Aorta (tissue), 5 donors: ENCODE results near the gene TSPAN33. TPM values are rescaled to one million over a fixed set of nuclear protein-coding genes. Genes with fewer than 3 reads are reported as not detected.

ENCODE experiments used
- ATAC-seq: fragments of 200-7000 bp; cut with Tn5 transposase; one replicate; pipeline ENCODE4 v1.9.1; 2022; ENCODE audit warnings: moderate library complexity; ENCODE audit not compliant: low FRiP score
- DNase-seq, 2 donors: peaks; one replicate each; pipeline ENCODE4 v3.0.0-alpha.2; 2020
- H3K27ac ChIP-seq, 2 donors: one replicate each; pipeline ENCODE4 v1.5.1; 2013; ENCODE audit warnings: low read length in 2 of 2, mild to moderate bottlenecking in 2 of 2, moderate library complexity in 2 of 2, control low read depth in 1 of 2, inconsistent platforms in 1 of 2, low read depth in 1 of 2
- H3K27me3 ChIP-seq, 2 donors: one replicate each; pipeline ENCODE4 v1.6.1; 2013; ENCODE audit warnings: control low read depth in 1 of 2, low read length in 1 of 2, mild to moderate bottlenecking in 1 of 2, moderate library complexity in 1 of 2; ENCODE audit not compliant: insufficient read depth in 2 of 2, control insufficient read depth in 1 of 2
- H3K36me3 ChIP-seq, 2 donors: one replicate each; pipeline ENCODE4 v1.6.1; 2013; ENCODE audit warnings: control low read depth in 1 of 2, low read length in 1 of 2, mild to moderate bottlenecking in 1 of 2; ENCODE audit not compliant: insufficient read depth in 2 of 2, control insufficient read depth in 1 of 2
- H3K4me1 ChIP-seq, 2 donors: one replicate each; pipeline ENCODE4 v1.6.1; 2013; ENCODE audit warnings: low read length in 2 of 2, control low read depth in 1 of 2, mild to moderate bottlenecking in 1 of 2, moderate library complexity in 1 of 2; ENCODE audit not compliant: insufficient read depth in 2 of 2, control insufficient read depth in 1 of 2
- H3K4me3 ChIP-seq, 2 donors: one replicate each; pipeline ENCODE4 v1.5.1; 2013; ENCODE audit warnings: low read length in 2 of 2, control low read depth in 1 of 2, mild to moderate bottlenecking in 1 of 2
- H3K9me3 ChIP-seq: one replicate; pipeline ENCODE4 v1.6.1; 2013; ENCODE audit warnings: mild to moderate bottlenecking, low read length; ENCODE audit not compliant: control insufficient read depth
- WGBS, 2 donors: extraction: QIAGEN DNeasy Blood & Tissue Kit; methylation state at CpG; one replicate each; pipeline ENCODE4 v1.1.7; 2013; 5-methylcytosine and 5-hydroxymethylcytosine counted together
- intact Hi-C, 2 donors: fragments of 100-400 bp; cut with DNase I; formaldehyde crosslinking; loops; one replicate each; pipeline versions ENCODE4 v1.14.2 to v1.15.0; 2022
- polyA plus RNA-seq, 2 donors: library from polyadenylated mRNA; stranded (reverse); fragments of 200-250 nt; gene quantifications; one replicate each; pipeline ENCODE4 v1.2.3, GENCODE V29; 2013
- total RNA-seq, 2 donors: library from RNA; stranded (reverse); fragmentation: NEBNext Ultra II Directional; extraction: Animal tissue kit (Norgen Biotek cat#: 25700); gene quantifications; one replicate each; pipeline ENCODE4 v1.2.1, GENCODE V29; 2021
- donor health status: healthy with polysubstance abuse.
- donor health status: Bipolar disorder and iron deficiency.
- donor health status: DM: no; HTN: no; CAD: no.
- donor health status: DM: no; HTN: no; CAD: no.
- donor health status: DM: yes; HTN: yes; CAD: no.

TSPAN33 gene
- total and polyA plus RNA-seq, 4 donors, result 2.5 to 16.5 (median 7.6) TPM

DNA sequence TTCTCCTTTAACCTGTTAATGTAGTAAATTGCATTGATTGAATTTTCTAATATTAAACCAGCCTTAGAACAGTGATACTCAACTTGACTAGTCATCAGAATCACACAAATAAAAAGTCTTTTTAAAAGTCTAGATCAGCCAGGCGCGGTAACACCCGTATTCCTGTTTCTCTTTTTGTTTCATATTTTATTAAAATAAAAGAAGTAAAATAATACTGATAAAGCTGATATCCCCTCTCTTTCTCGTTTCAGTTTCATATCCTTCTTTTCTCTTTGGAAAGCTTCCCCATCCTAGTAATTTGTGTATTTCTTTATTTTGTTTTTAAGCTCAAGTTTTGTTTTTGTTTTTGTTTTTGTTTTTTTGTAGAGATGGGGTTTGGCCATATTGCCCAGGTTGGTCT, 53.3 kb downstream of the TSPAN33 start:
- Histone ChIP-seq H3K4me1 (no peaks in the 10 kb centered on the region), H3K36me3 (no peaks in the 10 kb centered on the region), H3K27ac (no peak overlapping the region), H3K27me3 (no peaks in the 10 kb centered on the region), H3K4me3 (no peak overlapping the region), H3K9me3 (no peaks in the 10 kb centered on the region)
- DNase-seq, result no peak
- intact Hi-C loops, result no loop called here
- ATAC-seq, result no peak
- 92 to 95% methylated on average over 4 of the region's 4 CpGs for WGBS, 2 donors

DNA sequence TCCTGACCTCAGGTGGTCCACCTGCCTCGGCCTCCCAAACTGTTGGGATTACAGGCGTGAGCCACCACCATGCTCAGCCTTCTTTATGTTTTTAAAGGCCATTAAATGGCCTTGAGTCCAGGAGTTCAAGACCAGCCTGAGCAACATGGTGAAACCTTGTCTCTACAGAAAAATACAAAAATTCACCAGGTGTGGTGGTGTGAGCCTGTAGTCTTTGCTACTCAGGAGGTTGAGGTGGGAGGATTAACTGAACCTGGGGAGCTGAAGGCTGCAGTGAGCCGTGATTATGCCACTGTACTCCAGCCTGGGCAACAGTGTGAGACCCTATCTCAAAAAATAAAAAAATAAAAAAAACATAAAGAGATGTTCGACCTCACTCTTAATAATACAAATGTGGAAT, 54.9 kb downstream of the TSPAN33 start:
- Histone ChIP-seq H3K4me1 (no peaks in the 10 kb centered on the region), H3K36me3 (no peaks in the 10 kb centered on the region), H3K9me3 (no peaks in the 10 kb centered on the region), H3K27me3 (no peaks in the 10 kb centered on the region), H3K4me3 (no peak overlapping the region), H3K27ac (no peak overlapping the region)
- DNase-seq, result no peak
- intact Hi-C loops, result no loop called here
- whole genome bisulfite sequencing, 2 donors, result 96 to 97% methylated on average over 4 of the region's 4 CpGs
- ATAC-seq, result no peak

DNA sequence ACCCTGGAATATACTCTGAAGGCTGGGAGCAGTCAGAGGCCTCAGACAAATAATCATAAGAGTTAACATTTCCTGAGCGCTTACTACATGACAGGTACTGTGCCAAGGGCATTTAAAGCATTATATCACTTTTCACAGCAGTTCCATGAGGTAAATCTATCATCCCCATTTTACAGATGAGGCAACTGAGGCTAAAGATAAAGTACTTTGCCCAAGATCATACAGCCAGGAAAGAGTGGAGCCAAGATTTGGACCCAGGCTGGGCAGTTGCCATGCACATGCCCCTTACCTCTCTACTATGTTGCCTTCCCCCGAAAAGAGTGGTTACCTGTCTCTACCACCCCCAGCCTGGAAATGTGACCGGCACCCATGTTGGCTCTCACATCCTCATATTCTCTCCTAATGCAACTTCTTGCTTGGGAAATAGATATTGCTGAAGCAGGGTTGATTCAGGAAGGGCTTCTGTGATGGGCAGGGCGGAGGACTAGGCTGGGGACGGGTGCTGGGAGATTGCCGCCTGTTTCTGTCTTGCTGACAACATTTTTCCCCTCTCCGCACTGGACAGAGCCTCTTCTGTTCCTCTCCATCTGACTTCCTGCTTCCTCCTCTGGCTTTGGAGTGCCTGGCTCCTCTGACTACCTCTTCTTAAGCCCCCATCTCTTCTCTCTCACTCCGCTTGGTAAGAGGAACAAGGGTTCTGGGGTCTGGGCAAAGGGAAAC, 57.7 kb downstream of the TSPAN33 start:
- 83 to 86% methylated on average over 8 of the region's 8 CpGs for WGBS, 2 donors
- Histone ChIP-seq H3K4me1 (no peaks in the 10 kb centered on the region), H3K4me3 (no peak overlapping the region), H3K9me3 (no peaks in the 10 kb centered on the region), H3K36me3 (no peaks in the 10 kb centered on the region), H3K27ac (no peak overlapping the region), H3K27me3 (no peaks in the 10 kb centered on the region)
- DNase-seq, result peak in 1 of 2 donors; percentile 59
- ATAC-seq, result no peak
- intact Hi-C loops, result no loop called here

DNA sequence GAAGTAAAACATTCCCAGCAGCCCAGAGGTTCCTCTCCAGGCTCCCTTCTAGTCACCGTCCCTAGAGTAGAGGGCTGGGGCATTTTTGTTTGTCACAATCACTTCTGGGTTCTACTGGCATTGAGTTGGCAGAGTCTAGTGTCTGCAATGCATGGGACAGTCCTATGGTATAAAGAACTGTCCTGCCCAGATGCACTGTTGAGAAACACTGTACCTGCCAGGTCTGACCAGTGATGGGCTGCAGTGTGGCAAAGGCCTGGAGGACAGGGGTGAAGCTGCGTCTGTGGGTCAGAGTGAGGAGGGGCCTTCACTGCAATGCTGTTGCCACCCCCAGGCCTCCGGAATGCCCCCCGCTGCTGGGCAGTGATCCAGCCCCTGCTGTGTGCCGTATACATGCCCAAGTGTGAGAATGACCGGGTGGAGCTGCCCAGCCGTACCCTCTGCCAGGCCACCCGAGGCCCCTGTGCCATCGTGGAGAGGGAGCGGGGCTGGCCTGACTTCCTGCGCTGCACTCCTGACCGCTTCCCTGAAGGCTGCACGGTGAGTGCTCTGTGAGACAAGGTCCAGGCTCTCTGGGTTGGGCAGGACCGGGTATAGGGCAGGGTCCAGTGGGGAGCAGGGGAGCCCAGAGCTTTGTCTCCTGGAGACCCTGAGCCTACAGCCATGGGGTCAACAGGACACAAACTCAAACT, 58.7 kb downstream of the TSPAN33 start:
- Histone ChIP-seq H3K4me3 (no peak overlapping the region), H3K27ac (no peak overlapping the region), H3K9me3 (no peaks in the 10 kb centered on the region), H3K36me3 (no peaks in the 10 kb centered on the region), H3K27me3 (no peaks in the 10 kb centered on the region), H3K4me1 (no peaks in the 10 kb centered on the region)
- DNase-seq (no peak), ATAC-seq (no peak)
- intact Hi-C loops, result no loop called here
- 88 to 89% methylated on average over 14 of the region's 14 CpGs for WGBS, 2 donors

DNA sequence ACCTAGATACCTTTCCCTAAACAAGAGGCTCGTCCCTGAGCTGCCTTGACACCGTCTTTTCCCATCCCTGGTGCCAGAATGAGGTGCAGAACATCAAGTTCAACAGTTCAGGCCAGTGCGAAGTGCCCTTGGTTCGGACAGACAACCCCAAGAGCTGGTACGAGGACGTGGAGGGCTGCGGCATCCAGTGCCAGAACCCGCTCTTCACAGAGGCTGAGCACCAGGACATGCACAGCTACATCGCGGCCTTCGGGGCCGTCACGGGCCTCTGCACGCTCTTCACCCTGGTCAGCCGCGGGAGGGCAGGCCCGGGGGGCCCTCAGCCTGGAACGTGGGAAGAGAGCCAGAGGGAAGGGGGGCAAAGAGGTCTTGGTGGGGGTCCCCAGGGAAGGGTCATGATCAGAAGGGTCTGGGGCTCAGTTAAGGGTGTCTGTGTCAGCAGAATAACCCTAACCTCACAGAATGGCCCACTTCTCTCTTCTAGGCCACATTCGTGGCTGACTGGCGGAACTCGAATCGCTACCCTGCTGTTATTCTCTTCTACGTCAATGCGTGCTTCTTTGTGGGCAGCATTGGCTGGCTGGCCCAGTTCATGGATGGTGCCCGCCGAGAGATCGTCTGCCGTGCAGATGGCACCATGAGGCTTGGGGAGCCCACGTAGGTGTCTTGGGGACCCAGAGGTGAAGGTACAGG, 60.8 kb downstream of the TSPAN33 start:
- ATAC-seq, result no peak
- Histone ChIP-seq H3K27ac (no peak overlapping the region), H3K27me3 (no peaks in the 10 kb centered on the region), H3K9me3 (no peaks in the 10 kb centered on the region), H3K36me3 (peaks cover 0 to 4% of the 10 kb centered on the region in 2 donors), H3K4me3 (no peak overlapping the region), H3K4me1 (no peaks in the 10 kb centered on the region)
- WGBS, 2 donors, result 91% methylated on average over 29 of the region's 29 CpGs
- no peak for DNase-seq
- intact Hi-C loops, result no loop called here

DNA sequence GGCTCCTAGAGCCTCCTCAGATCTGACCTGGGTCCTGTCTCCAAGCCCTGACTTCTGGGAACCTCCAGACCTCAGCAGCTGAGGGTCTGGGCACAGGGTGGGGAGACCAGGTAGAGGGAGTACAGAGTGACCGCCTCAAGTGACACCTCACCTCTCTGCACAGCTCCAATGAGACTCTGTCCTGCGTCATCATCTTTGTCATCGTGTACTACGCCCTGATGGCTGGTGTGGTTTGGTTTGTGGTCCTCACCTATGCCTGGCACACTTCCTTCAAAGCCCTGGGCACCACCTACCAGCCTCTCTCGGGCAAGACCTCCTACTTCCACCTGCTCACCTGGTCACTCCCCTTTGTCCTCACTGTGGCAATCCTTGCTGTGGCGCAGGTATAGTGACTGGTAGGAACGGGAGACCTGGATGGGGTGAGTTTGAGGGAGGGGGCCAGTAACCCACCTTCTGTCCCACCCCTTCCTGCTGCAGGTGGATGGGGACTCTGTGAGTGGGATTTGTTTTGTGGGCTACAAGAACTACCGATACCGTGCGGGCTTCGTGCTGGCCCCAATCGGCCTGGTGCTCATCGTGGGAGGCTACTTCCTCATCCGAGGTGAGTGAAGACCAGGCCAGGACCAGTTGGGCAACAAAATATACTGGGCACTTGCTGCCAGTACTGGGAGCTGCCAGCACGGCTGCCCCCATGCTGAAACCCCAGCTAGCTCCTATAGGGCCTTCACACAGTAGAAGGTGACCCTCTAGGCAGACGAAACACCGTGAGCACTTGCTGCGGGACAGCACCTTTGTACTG, 61.7 kb downstream of the TSPAN33 start:
- Histone ChIP-seq H3K27ac (no peak overlapping the region), H3K4me1 (no peaks in the 10 kb centered on the region), H3K9me3 (no peaks in the 10 kb centered on the region), H3K36me3 (peaks cover 0 to 4% of the 10 kb centered on the region in 2 donors), H3K4me3 (no peak overlapping the region), H3K27me3 (no peaks in the 10 kb centered on the region)
- WGBS, 2 donors, result 93 to 94% methylated on average over 18 of the region's 18 CpGs
- intact Hi-C loops, result no loop called here
- ATAC-seq (no peak), DNase-seq (no peak)

DNA sequence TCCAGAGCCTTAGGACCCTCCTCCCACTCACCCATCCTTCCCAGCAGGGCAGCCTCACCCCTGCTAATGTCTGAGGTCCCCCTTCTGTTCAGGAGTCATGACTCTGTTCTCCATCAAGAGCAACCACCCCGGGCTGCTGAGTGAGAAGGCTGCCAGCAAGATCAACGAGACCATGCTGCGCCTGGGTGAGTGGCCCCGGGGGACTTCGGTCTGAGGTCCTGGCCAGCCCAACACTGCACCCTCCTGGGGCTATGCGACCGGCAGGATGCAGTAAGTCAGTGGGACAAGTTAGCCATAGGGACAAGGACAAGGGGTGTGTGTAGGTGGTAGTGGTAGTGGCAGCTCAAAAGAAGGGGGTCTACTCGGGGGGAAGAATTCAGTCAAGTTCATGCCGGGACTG, 64.2 kb downstream of the TSPAN33 start:
- no peak overlapping the region for H3K4me3 ChIP-seq
- no peaks in the 10 kb centered on the region for H3K9me3 ChIP-seq
- H3K27ac ChIP-seq, result no peak overlapping the region
- WGBS, 2 donors, result 50 to 60% methylated on average over 9 of the region's 9 CpGs
- H3K27me3 ChIP-seq, result no peaks in the 10 kb centered on the region
- no peak for ATAC-seq
- H3K36me3 ChIP-seq, result peaks cover 0 to 4% of the 10 kb centered on the region in 2 donors
- H3K4me1 ChIP-seq, result no peaks in the 10 kb centered on the region
- DNase-seq, result no peak
- intact Hi-C loops, result no loop called here

DNA sequence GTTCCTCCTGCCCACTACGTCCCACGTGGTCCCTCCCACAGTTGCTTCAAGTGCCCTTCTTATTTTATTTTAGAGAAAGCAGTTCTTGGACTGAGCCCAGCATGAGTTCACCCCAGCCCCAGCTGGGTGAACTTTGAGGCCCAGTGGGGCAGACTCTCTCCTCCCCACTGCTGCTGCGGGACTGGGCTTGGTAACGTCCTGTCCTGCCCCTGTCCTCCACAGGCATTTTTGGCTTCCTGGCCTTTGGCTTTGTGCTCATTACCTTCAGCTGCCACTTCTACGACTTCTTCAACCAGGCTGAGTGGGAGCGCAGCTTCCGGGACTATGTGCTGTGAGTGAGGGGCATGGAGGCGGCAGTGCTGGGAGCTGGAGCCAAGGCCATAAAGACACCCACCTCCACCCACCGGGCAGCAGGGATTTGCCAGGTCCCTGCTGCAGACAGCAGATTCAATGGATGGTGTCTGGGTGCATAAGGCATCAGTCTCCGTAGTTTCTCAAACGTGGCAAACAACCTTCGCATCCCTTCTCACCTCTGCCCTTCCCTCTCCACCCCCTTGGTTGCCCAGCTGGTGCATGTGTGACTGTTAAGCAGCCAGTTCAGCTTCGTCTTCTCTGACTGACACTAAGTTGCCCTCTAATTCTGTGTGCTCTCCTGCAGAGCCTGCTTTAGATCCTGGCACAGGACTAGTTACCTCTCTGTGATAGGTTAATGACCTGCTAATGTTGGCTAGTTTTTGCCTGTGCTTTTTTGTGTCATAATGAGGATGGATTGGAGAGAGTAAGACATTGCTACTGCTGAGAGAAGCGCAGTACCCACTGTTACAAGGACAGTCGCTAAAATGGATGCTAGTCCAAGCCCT, 64.8 kb downstream of the TSPAN33 start:
- Histone ChIP-seq H3K36me3 (peaks cover 0 to 4% of the 10 kb centered on the region in 2 donors), H3K27me3 (no peaks in the 10 kb centered on the region), H3K4me1 (no peaks in the 10 kb centered on the region), H3K9me3 (no peaks in the 10 kb centered on the region), H3K27ac (no peak overlapping the region), H3K4me3 (no peak overlapping the region)
- no peak for ATAC-seq
- WGBS, 2 donors, result 83% methylated on average over 15 of the region's 15 CpGs
- intact Hi-C loops, result no loop called here
- no peak for DNase-seq
